IMR-90 (cell line): ENCODE measurements around the gene KLF1.

Experiments used
- BHLHE40 ChIP-seq: fragments of 150-350 bp; IDR thresholded peaks from 2 replicates; pipeline ENCODE4 v1.6.1; 2016; ENCODE audit warnings: mild to moderate bottlenecking, low read depth, low read length
- CEBPB ChIP-seq: IDR thresholded peaks from 2 replicates; pipeline ENCODE4 v1.6.1; 2012; ENCODE audit warnings: low read depth, low read length, improper control_type of control experiment
- CHD1 ChIP-seq: IDR thresholded peaks from 2 replicates; pipeline ENCODE4 v1.6.1; 2012; ENCODE audit warnings: low read depth, low read length, improper control_type of control experiment
- MAFK ChIP-seq: IDR thresholded peaks from 2 replicates; pipeline ENCODE4 v1.6.1; 2012; ENCODE audit warnings: low read depth, low read length, improper control_type of control experiment
- MXI1 ChIP-seq: IDR thresholded peaks from 2 replicates; pipeline ENCODE4 v1.6.1; 2012; ENCODE audit warnings: low read depth, mild to moderate bottlenecking, low read length, moderate library complexity, borderline replicate concordance
- NFE2L2 ChIP-seq: fragments of 150-350 bp; IDR thresholded peaks from 2 replicates; pipeline ENCODE4 v1.6.1; 2016; ENCODE audit warnings: low read depth, mild to moderate bottlenecking, low read length
- POLR2A ChIP-seq: IDR thresholded peaks from 2 replicates; pipeline ENCODE4 v1.6.1; 2012; ENCODE audit warnings: mild to moderate bottlenecking, low read depth, low read length
- RCOR1 ChIP-seq: IDR thresholded peaks from 2 replicates; pipeline ENCODE4 v1.6.1; 2012; ENCODE audit warnings: mild to moderate bottlenecking, low read length, improper control_type of control experiment; ENCODE audit not compliant: insufficient replicate concordance
- RFX5 ChIP-seq: IDR thresholded peaks from 2 replicates; pipeline ENCODE4 v1.8.0; 2012; ENCODE audit warnings: low read depth, mild to moderate bottlenecking, low read length, moderate library complexity
- SMC3 ChIP-seq: fragments of 150-350 bp; IDR thresholded peaks from 2 replicates; pipeline ENCODE4 v1.6.1; 2016; ENCODE audit warnings: low read depth, mild to moderate bottlenecking, antibody characterized with exemption, low read length, moderate library complexity
- TF ChIP-seq, protein P1 (sequence below): conservative IDR thresholded peaks from 2 replicates; pipeline ENCODE4 v1.5.1; 2012; ENCODE audit warnings: mild to moderate bottlenecking, low read depth, low read length, improper control_type of control experiment
- TF ChIP-seq, protein P2 (sequence below): fragments of 150-350 bp; IDR thresholded peaks from 2 replicates; pipeline ENCODE4 v1.6.1; 2016; ENCODE audit warnings: low read depth, mild to moderate bottlenecking, low read length, moderate library complexity, borderline replicate concordance

DNA sequence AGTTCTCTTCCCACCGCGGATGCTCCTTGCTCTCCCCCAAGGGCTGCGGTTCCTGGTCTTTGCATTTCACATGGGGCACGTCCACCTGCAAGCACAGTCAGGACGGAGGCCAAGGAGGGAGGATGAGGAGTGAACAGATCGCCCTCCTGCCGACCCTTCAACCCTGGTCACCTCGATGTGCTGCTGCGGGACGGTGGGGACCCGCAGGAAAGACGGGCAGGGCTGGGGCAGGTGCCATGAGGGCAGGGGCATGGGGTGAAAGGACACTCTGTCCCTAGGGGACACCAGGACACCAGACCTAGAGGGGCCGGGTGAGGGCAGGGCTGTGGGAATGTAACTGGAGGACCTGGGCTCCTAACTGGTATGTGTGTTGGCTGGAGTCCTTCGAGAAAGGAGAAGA is 31.3 kb upstream of the KLF1 start:
- TF ChIP-seq, protein P1, sequence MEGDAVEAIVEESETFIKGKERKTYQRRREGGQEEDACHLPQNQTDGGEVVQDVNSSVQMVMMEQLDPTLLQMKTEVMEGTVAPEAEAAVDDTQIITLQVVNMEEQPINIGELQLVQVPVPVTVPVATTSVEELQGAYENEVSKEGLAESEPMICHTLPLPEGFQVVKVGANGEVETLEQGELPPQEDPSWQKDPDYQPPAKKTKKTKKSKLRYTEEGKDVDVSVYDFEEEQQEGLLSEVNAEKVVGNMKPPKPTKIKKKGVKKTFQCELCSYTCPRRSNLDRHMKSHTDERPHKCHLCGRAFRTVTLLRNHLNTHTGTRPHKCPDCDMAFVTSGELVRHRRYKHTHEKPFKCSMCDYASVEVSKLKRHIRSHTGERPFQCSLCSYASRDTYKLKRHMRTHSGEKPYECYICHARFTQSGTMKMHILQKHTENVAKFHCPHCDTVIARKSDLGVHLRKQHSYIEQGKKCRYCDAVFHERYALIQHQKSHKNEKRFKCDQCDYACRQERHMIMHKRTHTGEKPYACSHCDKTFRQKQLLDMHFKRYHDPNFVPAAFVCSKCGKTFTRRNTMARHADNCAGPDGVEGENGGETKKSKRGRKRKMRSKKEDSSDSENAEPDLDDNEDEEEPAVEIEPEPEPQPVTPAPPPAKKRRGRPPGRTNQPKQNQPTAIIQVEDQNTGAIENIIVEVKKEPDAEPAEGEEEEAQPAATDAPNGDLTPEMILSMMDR = no peak
- TF ChIP-seq POLR2A = no peak
- TF ChIP-seq MXI1 = no peak
- TF ChIP-seq RFX5 = no peak
- no peak for TF ChIP-seq CHD1
- TF ChIP-seq CEBPB = no peak
- TF ChIP-seq BHLHE40 = no peak
- TF ChIP-seq SMC3 = no peak
- no peak for TF ChIP-seq RCOR1
- no peak for TF ChIP-seq NFE2L2
- TF ChIP-seq MAFK = no peak
- TF ChIP-seq, protein P2, sequence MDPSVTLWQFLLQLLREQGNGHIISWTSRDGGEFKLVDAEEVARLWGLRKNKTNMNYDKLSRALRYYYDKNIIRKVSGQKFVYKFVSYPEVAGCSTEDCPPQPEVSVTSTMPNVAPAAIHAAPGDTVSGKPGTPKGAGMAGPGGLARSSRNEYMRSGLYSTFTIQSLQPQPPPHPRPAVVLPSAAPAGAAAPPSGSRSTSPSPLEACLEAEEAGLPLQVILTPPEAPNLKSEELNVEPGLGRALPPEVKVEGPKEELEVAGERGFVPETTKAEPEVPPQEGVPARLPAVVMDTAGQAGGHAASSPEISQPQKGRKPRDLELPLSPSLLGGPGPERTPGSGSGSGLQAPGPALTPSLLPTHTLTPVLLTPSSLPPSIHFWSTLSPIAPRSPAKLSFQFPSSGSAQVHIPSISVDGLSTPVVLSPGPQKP = no peak
